ENCODE data around the gene COL5A1.

The COL5A1 gene

GRCh38 chr9:134688231-134688630 is 46.6 kb downstream of the COL5A1 start:
- H3K27ac ChIP-seq (ENCODE audit: low read depth, low read length, poor library complexity, severe bottlenecking), result no peak overlapping the region
- no peak overlapping the region for H3K4me2 ChIP-seq (ENCODE audit: low read length)
- H4K20me1 ChIP-seq (ENCODE audit: insufficient read depth, low read length), result no peaks in the 10 kb centered on the region
- no peaks in the 10 kb centered on the region for H3K9me2 ChIP-seq (ENCODE audit: low read depth, low read length)
- H3K36me3 ChIP-seq (ENCODE audit: insufficient read depth, low read length), result no peaks in the 10 kb centered on the region
- H3F3A ChIP-seq (ENCODE audit: insufficient read depth, low read length), result no peaks in the 10 kb centered on the region
- H3K27me3 ChIP-seq (ENCODE audit: insufficient read depth, low read length), result no peaks in the 10 kb centered on the region; the same call in 1 of the 2 replicates
- no peaks in the 10 kb centered on the region for H3K9me3 ChIP-seq (ENCODE audit: low read length)
- no peaks in the 10 kb centered on the region for H3K4me1 ChIP-seq (ENCODE audit: insufficient read depth, low read length, severe bottlenecking)
- no peak overlapping the region for H2AFZ ChIP-seq (ENCODE audit: low read length)
- H3K79me2 ChIP-seq (ENCODE audit: insufficient read depth, low read length), result no peaks in the 10 kb centered on the region
- TF ChIP-seq EZH2 (IDR thresholded peaks at IDR 0.05; ENCODE audit: borderline replicate concordance, low read length) (no peak), CTCF (IDR thresholded peaks at IDR 0.05; ENCODE audit: low read length) (no peak)
- H3K4me3 ChIP-seq (ENCODE audit: low read depth, low read length, poor library complexity, severe bottlenecking), result no peak overlapping the region
- H3K9ac ChIP-seq (ENCODE audit: low read length), result no peak overlapping the region

- Histone ChIP-seq H3K9me2 (ENCODE audit: low read depth, low read length) (no peaks in the 10 kb centered on the region), H3K36me3 (ENCODE audit: insufficient read depth, low read length) (no peaks in the 10 kb centered on the region), H3K27me3 (ENCODE audit: insufficient read depth, low read length) (no peaks in the 10 kb centered on the region; the same call in 1 of the 2 replicates), H3K9ac (ENCODE audit: low read length) (no peak overlapping the region), H3K79me2 (ENCODE audit: insufficient read depth, low read length) (no peaks in the 10 kb centered on the region), H3K4me1 (ENCODE audit: insufficient read depth, low read length, severe bottlenecking) (no peaks in the 10 kb centered on the region), H3K4me2 (ENCODE audit: low read length) (no peak overlapping the region), H3K9me3 (ENCODE audit: low read length) (no peaks in the 10 kb centered on the region), H3K27ac (ENCODE audit: low read depth, low read length, poor library complexity, severe bottlenecking) (no peak overlapping the region), H2AFZ (ENCODE audit: low read length) (no peak overlapping the region), H3K4me3 (ENCODE audit: low read depth, low read length, poor library complexity, severe bottlenecking) (no peak overlapping the region), H3F3A (ENCODE audit: insufficient read depth, low read length) (no peaks in the 10 kb centered on the region), H4K20me1 (ENCODE audit: insufficient read depth, low read length) (no peaks in the 10 kb centered on the region)
- no peak for TF ChIP-seq EZH2 (IDR thresholded peaks at IDR 0.05; ENCODE audit: borderline replicate concordance, low read length)
- no peak for TF ChIP-seq CTCF (IDR thresholded peaks at IDR 0.05; ENCODE audit: low read length)
Measured at GRCh38 chr9:134688661-134689320, 47.2 kb downstream of the COL5A1 start.

GRCh38 chr9:134689321-134690181 is 47.9 kb downstream of the COL5A1 start:
- Histone ChIP-seq H4K20me1 (ENCODE audit: insufficient read depth, low read length) (no peaks in the 10 kb centered on the region), H2AFZ (ENCODE audit: low read length) (no peak overlapping the region), H3K4me2 (ENCODE audit: low read length) (no peak overlapping the region), H3F3A (ENCODE audit: insufficient read depth, low read length) (no peaks in the 10 kb centered on the region), H3K36me3 (ENCODE audit: insufficient read depth, low read length) (no peaks in the 10 kb centered on the region), H3K27me3 (ENCODE audit: insufficient read depth, low read length) (no peaks in the 10 kb centered on the region; the same call in 1 of the 2 replicates), H3K9me2 (ENCODE audit: low read depth, low read length) (no peaks in the 10 kb centered on the region), H3K4me3 (ENCODE audit: low read depth, low read length, poor library complexity, severe bottlenecking) (no peak overlapping the region), H3K79me2 (ENCODE audit: insufficient read depth, low read length) (no peaks in the 10 kb centered on the region), H3K9me3 (ENCODE audit: low read length) (no peaks in the 10 kb centered on the region), H3K27ac (ENCODE audit: low read depth, low read length, poor library complexity, severe bottlenecking) (no peak overlapping the region), H3K4me1 (ENCODE audit: insufficient read depth, low read length, severe bottlenecking) (no peaks in the 10 kb centered on the region), H3K9ac (ENCODE audit: low read length) (no peak overlapping the region)
- peak; percentile 64 for TF ChIP-seq CTCF (IDR thresholded peaks at IDR 0.05; ENCODE audit: low read length)
- TF ChIP-seq EZH2 (IDR thresholded peaks at IDR 0.05; ENCODE audit: borderline replicate concordance, low read length), result no peak

Measured in OCI-LY1 (cell line).